HT-29 (cell line): ENCODE data around the gene FXYD3. TPM values are rescaled to one million over a fixed set of nuclear protein-coding genes. Genes with fewer than 3 reads are reported as not detected.

Source experiments
- DNase-seq: peaks from one replicate; pipeline ENCODE4 v3.0.0-alpha.2; 2015; ENCODE audit warnings: low spot score
- total RNA-seq: library from RNA; depleted of rRNA; stranded (reverse); fragments of >200 nt; shearing (Covaris generic); gene quantifications from 2 replicates; pipeline ENCODE4 v1.2.3, GENCODE V29; 2014

FXYD3 gene
- total RNA-seq, 1 experiment from 2014 or later: 38.9 TPM

GRCh38 chr19:35106291-35106583, 9.4 kb upstream of the FXYD3 start:
- DNase-seq: no peak

- no peak for DNase-seq
Measured at GRCh38 chr19:35106898-35107541, 8.6 kb upstream of the FXYD3 start.

DNA sequence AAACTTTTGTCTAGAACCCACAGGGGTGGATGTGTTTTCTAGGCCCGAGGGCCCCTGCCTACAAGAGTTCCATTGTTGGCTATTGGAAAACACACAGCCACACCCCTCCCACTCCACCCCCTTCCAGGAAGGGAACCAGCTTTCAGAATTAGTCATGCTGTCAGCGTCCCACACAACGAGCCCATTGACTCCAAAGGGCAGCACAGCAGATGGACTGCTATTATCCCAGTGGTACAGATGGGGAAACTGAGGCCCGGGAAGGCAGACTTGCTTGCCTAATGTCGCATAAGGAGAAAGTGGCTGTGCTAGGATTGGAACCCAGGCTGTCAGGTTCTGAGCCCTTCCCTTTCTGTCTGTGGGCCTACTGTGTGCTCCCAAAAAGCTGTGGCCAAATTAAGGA, 8.1 kb upstream of the FXYD3 start:
- DNase-seq: peak; percentile 41

- no peak for DNase-seq
Measured at GRCh38 chr19:35108730-35109129, 6.9 kb upstream of the FXYD3 start.

DNA sequence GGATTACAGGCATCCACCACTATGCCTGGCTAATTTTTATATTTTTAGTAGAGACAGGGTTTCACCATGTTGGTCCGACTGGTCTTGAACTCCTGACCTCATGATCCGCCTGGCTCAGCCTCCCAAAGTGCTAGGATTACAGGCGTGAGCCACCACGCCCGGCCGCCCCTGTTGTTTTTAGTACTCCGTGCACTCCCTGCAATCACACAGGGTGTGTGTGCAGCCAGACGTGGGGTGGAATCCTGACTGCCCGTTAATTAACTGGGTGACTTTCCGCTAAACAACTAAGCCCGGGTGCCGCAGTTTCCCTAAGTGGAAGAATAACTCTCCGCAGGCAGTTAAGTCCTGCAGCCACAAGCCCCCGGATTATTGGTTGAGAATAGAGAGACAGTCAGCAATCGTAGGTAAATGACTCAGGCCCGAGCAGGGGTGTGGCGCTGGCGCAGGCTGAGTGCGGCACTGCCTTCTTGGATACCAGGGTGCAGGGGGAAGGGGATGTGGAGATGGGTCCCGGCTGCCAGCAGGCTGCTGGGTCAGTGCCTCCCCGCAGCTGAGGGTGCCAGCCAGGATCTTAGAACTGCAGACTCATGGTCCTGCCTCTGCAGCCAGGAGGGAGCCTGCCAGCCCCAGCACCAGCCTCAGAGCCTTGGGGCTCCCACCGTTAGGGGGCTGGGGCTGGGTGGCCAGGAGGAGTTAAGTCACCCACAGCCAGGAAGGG, 6.1 kb upstream of the FXYD3 start:
- DNase-seq: no peak

DNA sequence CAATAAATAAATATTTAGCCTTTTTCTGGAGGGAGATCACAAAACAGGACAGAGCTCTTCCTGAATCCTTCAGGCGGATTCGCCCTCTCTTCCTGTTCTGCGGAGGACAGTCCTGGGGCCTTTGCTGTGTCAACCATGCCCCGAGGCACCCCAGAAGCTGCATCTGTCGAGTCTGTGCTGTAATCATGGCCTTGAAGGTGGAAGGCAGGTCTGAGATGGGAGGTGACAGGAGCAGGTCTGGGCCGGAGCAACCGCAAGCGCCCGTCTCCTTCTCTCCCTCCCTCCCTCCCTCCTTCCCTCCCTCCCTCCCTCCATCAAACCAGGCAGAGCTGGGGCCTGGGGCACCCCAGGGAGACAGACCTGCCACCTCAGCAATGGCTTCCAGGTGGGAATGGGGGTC, 4.6 kb upstream of the FXYD3 start:
- no peak for DNase-seq

- DNase-seq: no peak
Measured at GRCh38 chr19:35112995-35113688, 2.5 kb upstream of the FXYD3 start.

GRCh38 chr19:35114353-35115176, 1.1 kb upstream of the FXYD3 start:
- peak; percentile 74 for DNase-seq

- DNase-seq: peak; percentile 41
Measured at GRCh38 chr19:35116072-35116801, 614 bp downstream of the FXYD3 start.

- DNase-seq: no peak
Measured at GRCh38 chr19:35117116-35117515, 1.5 kb downstream of the FXYD3 start.

DNA sequence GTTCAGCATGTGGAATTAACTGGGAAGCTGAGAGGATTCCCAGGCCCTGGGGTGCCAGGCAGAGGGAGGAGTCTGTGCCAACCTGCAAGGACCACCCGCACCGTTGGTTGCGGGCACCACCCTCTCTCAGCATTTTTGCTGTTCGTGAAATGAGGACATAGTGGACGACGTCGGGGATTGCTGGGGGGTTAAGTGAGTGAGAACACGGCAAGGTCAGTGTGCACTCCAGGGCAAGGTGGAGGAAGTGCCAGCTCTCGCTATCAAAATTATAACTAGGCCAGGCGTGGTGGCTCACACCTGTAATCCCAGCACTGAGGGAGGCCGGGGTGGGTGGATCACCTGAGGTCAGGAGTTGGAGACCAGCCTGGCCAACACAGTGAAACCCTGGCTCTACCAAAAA, 2.2 kb downstream of the FXYD3 start:
- DNase-seq: no peak

- DNase-seq: no peak
Measured at GRCh38 chr19:35118268-35119020, 2.8 kb downstream of the FXYD3 start.

DNA sequence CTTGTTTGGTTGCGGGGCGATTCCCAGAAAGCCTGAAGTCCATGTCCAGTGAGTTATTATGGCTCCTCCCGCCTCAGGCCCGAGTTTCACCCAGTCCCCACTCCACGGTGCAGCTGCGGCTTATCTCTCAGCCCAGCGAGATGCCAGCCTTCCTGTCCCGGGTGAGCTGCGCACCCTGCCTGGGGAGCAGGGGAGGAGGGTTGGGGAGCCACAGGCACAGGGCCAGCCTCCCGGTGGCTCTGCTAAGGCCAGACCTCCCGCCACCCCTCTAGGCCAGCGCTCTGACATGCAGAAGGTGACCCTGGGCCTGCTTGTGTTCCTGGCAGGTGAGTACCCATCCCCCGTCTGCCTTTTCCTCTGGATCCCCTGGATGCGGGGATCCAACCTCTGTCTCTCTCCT, 3.5 kb downstream of the FXYD3 start:
- no peak for DNase-seq

- DNase-seq: no peak
Measured at GRCh38 chr19:35119578-35120155, 4.0 kb downstream of the FXYD3 start.

DNA sequence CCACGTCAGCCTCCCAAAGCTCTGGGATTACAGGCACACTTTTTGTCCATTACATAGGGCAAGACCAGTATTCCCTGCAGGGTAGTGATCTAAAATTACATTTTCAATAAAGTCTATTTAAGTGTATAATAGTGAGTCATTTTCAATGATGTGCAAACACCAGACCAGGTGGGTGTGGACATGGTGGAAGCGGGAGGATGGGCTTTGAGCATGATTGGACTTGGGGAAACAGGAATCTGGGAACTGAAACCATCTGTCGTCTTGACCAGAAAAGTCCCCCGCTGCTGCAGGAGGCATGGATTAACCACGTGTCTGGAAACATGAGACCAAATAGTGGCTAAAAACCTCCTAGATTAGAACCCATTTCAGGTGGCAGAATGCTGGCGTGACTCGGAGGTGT, 4.9 kb downstream of the FXYD3 start:
- DNase-seq: no peak

DNA sequence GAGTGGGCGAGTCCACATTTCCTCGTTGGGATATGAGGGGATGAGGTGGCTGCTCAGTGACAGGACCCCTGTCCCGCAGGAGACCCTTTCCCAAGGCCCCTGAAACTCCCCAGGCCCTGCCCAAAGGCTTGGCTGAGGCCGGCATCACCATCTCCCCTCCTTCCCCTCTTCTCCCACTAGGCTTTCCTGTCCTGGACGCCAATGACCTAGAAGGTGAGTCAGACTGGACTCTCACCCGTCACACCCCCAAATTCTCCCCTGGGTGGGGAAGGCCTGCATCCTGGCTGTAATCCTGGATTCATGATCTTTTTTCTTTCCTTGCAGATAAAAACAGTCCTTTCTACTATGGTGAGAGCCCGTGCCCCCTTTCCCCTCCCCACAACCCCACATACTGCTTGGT, 5.3 kb downstream of the FXYD3 start:
- DNase-seq: peak; percentile 35

DNA sequence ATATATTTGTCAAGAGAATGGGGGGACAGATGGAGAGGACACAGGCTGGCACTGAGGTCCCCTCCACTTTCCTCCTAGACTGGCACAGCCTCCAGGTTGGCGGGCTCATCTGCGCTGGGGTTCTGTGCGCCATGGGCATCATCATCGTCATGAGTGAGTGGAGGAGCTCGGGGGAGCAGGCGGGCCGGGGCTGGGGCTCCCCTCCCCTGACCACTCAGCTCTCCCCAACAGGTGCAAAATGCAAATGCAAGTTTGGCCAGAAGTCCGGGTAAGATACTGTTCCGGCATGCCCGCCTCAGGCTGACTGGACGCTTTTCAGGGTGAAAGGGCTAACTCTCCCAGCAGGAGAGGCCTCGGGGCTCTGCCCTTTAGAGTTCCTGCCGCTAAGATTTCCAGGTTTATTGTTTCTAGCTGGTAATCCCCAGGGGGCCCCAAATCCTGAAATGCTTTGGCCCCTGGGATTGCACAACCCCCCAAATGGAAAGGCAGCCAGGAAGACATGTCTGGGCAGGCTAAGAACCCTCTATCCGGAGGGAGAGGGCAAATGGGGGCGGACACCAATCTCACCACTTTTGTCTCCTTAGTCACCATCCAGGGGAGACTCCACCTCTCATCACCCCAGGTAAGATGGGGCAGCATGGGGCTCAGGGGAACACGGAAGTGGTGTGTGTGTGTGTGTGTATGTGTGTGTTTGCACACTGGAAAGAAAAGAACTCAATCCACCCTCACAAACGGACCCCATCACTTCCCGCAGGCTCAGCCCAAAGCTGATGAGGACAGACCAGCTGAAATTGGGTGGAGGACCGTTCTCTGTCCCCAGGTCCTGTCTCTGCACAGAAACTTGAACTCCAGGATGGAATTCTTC, 7.3 kb downstream of the FXYD3 start:
- DNase-seq: no peak

GRCh38 chr19:35123573-35123972, 8.0 kb downstream of the FXYD3 start:
- no peak for DNase-seq
